ENCODE data around the gene LHX5. TPM values are rescaled to one million over a fixed set of nuclear protein-coding genes. Genes with fewer than 3 reads are reported as not detected.

The LHX5 gene
- total RNA-seq, 1 donor from 2014 or later = 0.25 TPM

DNA sequence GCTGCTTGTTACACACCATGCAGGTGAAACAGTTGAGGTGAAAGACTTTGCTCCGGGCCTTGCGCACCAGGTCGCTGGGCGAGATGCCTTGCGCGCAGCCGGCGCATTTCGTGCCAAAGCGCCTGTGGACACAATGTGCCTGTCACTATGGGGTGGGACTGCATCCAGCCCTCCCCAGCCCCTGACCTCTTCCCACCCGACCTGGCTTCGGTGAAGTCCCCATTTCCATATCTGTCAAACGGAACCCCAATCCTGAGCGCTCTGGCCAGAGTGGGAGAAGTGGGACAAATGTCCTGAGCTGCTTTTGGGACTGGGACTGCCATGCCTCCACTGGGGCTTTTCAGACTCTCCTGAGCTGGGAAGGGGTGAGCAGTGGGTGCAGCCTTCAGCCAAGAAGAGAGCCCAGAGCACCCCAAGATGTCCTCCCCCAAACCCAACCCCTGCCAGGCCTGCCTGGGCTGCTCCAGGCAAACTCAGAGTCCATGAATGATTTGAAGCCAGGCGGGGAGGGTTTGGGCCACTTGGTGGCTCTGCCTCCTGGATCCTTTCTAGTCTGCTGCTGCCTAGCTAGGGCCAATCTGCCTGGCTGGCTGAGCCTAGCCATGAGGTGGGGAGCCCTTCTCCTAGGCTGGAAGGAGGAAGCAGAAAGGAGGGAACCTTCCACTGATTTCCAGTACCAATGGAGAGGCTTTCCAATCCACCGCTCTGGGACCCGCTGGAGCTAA is 2.3 kb downstream of the LHX5 start:
- DNase-seq (ENCODE audit: low read depth) = no peak
- Mint-ChIP-seq H3K4me1 (ENCODE audit: low read depth, unreplicated experiment) (peaks cover 2% of the 10 kb centered on the region), H3K9me3 (ENCODE audit: unreplicated experiment) (peaks cover 15% of the 10 kb centered on the region), H3K4me3 (ENCODE audit: unreplicated experiment) (no peak overlapping the region), H3K27me3 (ENCODE audit: low read depth, unreplicated experiment) (peaks cover 70% of the 10 kb centered on the region), H3K36me3 (ENCODE audit: low read depth, unreplicated experiment) (peaks cover 6% of the 10 kb centered on the region), H3K27ac (ENCODE audit: unreplicated experiment) (no peak overlapping the region)
- Histone ChIP-seq H3K9me3 (ENCODE audit: insufficient read depth, low read depth, low read length) (peaks cover 5% of the 10 kb centered on the region), H4K20me1 (ENCODE audit: insufficient read depth, low read length) (peaks cover 13% of the 10 kb centered on the region), H3K79me2 (ENCODE audit: insufficient read depth, low read length) (no peaks in the 10 kb centered on the region), H2AFZ (ENCODE audit: low read depth, low read length) (no peak overlapping the region), H3K4me2 (ENCODE audit: low read length) (no peak overlapping the region), H3K36me3 (ENCODE audit: insufficient read depth, low read length) (no peaks in the 10 kb centered on the region), H3K27ac (ENCODE audit: low read depth, low read length) (no peak overlapping the region), H3K27me3 (ENCODE audit: insufficient read depth, low read length) (peaks cover 92% of the 10 kb centered on the region), H3K9ac (ENCODE audit: low read length) (no peak overlapping the region), H3K4me1 (ENCODE audit: insufficient read depth, low read length) (peaks cover 3% of the 10 kb centered on the region), H3K4me3 (ENCODE audit: insufficient read depth, low read depth, low read length) (no peak overlapping the region)
- no peak for FAIRE-seq
- TF ChIP-seq, protein P1, sequence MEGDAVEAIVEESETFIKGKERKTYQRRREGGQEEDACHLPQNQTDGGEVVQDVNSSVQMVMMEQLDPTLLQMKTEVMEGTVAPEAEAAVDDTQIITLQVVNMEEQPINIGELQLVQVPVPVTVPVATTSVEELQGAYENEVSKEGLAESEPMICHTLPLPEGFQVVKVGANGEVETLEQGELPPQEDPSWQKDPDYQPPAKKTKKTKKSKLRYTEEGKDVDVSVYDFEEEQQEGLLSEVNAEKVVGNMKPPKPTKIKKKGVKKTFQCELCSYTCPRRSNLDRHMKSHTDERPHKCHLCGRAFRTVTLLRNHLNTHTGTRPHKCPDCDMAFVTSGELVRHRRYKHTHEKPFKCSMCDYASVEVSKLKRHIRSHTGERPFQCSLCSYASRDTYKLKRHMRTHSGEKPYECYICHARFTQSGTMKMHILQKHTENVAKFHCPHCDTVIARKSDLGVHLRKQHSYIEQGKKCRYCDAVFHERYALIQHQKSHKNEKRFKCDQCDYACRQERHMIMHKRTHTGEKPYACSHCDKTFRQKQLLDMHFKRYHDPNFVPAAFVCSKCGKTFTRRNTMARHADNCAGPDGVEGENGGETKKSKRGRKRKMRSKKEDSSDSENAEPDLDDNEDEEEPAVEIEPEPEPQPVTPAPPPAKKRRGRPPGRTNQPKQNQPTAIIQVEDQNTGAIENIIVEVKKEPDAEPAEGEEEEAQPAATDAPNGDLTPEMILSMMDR (IDR thresholded peaks at IDR 0.05; ENCODE audit: insufficient read depth, low read depth, low read length) = no peak
- TF ChIP-seq EZH2 (IDR thresholded peaks at IDR 0.05; ENCODE audit: insufficient read depth, low read length) = no peak

DNA sequence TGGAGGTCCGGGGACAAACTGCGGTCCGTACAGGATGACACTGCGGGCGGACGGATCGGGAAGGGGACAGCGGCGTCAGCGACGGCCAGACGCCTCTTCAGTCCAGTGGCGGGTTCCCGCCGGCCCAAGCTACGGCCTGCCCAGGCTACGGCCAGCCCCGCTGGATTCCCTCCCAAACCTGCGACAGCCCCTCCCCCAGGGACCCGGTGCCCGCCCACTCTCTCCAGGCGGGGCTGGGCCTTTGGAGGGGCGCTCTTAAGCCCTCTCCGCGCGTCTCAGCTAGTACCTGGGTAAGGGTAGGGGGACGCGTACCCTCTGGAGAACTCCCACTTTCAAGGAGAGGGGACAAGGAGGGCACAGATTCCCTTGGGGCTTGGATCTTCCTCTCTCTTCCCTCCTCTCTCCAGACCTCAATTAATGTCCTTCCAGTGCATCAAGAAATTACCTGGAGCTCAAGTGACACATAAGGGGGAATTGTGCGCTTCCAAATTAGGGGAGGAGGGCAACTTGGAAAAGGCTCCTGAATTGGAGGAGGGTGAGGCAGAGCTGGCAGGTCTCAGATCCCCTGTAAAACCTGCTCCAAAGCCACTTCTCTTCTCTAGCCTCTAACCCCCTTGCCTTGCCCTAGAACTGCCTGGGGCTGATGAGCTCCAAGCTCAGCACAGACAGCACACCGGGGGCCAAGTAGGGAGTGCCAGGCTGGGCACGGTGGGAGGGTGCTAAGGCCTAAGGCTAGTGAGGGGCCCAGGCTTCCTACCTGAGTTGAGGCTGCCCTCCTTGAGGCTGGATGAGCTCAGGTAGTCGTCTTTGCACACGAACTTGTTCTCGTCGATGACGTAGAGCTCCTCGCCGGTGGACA is 3.1 kb downstream of the LHX5 start:
- Mint-ChIP-seq H3K36me3 (ENCODE audit: low read depth, unreplicated experiment) (peaks cover 5% of the 10 kb centered on the region), H3K4me3 (ENCODE audit: unreplicated experiment) (no peak overlapping the region)

More for the DNA sequence above, 3.1 kb downstream of the LHX5 start:
- H3K4me2 ChIP-seq (ENCODE audit: low read length) = no peak overlapping the region
- no peaks in the 10 kb centered on the region for H3K36me3 ChIP-seq (ENCODE audit: insufficient read depth, low read length)
- no peak overlapping the region for H3K27ac ChIP-seq (ENCODE audit: low read depth, low read length)
- H4K20me1 ChIP-seq (ENCODE audit: insufficient read depth, low read length) = peaks cover 12% of the 10 kb centered on the region
- Mint-ChIP-seq H3K27ac (ENCODE audit: unreplicated experiment) (no peak overlapping the region), H3K4me1 (ENCODE audit: low read depth, unreplicated experiment) (no peaks in the 10 kb centered on the region), H3K9me3 (ENCODE audit: unreplicated experiment) (peaks cover 16% of the 10 kb centered on the region), H3K27me3 (ENCODE audit: low read depth, unreplicated experiment) (peaks cover 69% of the 10 kb centered on the region)
- peaks cover 5% of the 10 kb centered on the region for H3K9me3 ChIP-seq (ENCODE audit: insufficient read depth, low read depth, low read length)
- H3K9ac ChIP-seq (ENCODE audit: low read length) = no peak overlapping the region
- no peak overlapping the region for H3K4me3 ChIP-seq (ENCODE audit: insufficient read depth, low read depth, low read length)
- H3K4me1 ChIP-seq (ENCODE audit: insufficient read depth, low read length) = peaks cover 3% of the 10 kb centered on the region
- FAIRE-seq (no peak), DNase-seq (ENCODE audit: low read depth) (no peak)
- H3K79me2 ChIP-seq (ENCODE audit: insufficient read depth, low read length) = no peaks in the 10 kb centered on the region
- H3K27me3 ChIP-seq (ENCODE audit: insufficient read depth, low read length) = peaks cover 92% of the 10 kb centered on the region
- TF ChIP-seq, protein P1 (IDR thresholded peaks at IDR 0.05; ENCODE audit: insufficient read depth, low read depth, low read length) = no peak
- TF ChIP-seq EZH2 (IDR thresholded peaks at IDR 0.05; ENCODE audit: insufficient read depth, low read length) = peak; percentile 16
- no peak overlapping the region for H2AFZ ChIP-seq (ENCODE audit: low read depth, low read length)

Measured in astrocyte (in vitro differentiated cells and primary cell).